PFSK-1 (cell line): ENCODE measurements around the gene MBNL2.

Experiments
- POLR2AphosphoS5 ChIP-seq: IDR thresholded peaks from 2 replicates; pipeline ENCODE4 v1.6.1; 2012; ENCODE audit warnings: low read depth, mild to moderate bottlenecking, control low read depth, low read length, moderate library complexity
- REST ChIP-seq, 2 experiments: IDR thresholded peaks; 2 replicates each; pipeline versions ENCODE4 v1.6.1 to v1.8.0; 2011 to 2012; ENCODE audit warnings: low read depth in 2 of 2, low read length in 2 of 2, control low read depth in 1 of 2, inconsistent platforms in 1 of 2, mild to moderate bottlenecking in 1 of 2, moderate library complexity in 1 of 2; ENCODE audit not compliant: insufficient read depth in 1 of 2
- SIN3A ChIP-seq: IDR thresholded peaks from 2 replicates; pipeline ENCODE4 v1.6.1; 2012; ENCODE audit warnings: mild to moderate bottlenecking, low read length, moderate library complexity, borderline replicate concordance; ENCODE audit not compliant: insufficient read depth
- TAF1 ChIP-seq: IDR thresholded peaks from 2 replicates; pipeline ENCODE4 v1.6.1; 2012; ENCODE audit warnings: low read length, control low read depth, borderline replicate concordance; ENCODE audit not compliant: insufficient read depth

GRCh38 chr13:97364031-97364430, 141.9 kb downstream of the MBNL2 start:
- no peak for TF ChIP-seq TAF1
- no peak for TF ChIP-seq REST (IDR thresholded peaks at IDR 0.05; ENCODE audit: insufficient read depth in 1 of 2, low read depth in 2 of 2, low read length in 2 of 2)
- TF ChIP-seq POLR2AphosphoS5 = no peak
- TF ChIP-seq SIN3A = no peak
